Body of pancreas (tissue), 4 donors: Measurements from ENCODE around the gene COLEC12. TPM values are rescaled to one million over a fixed set of nuclear protein-coding genes. Genes with fewer than 3 reads are reported as not detected.
A peak's percentile ranks its signal among the peaks of the same experiment; 100 is the strongest.

ENCODE experiments used
- ATAC-seq: fragments of 150-250 bp; one replicate; pipeline ENCODE4 v1.9.1; 2016
- DNase-seq, 4 donors: peaks; one replicate each; pipeline ENCODE4 v3.0.0-alpha.2; 2019
- H3K27ac ChIP-seq, 4 donors: fragments of 200-600 bp; sonication (generic); 1 replicate in 3 of 4; 2 replicates in 1 of 4; pipeline versions ENCODE4 v1.5.1 to v1.6.1; 2016 to 2019; ENCODE audit warnings: mild to moderate bottlenecking in 1 of 4, mixed read lengths in 1 of 4, moderate library complexity in 1 of 4
- H3K27me3 ChIP-seq, 2 donors: fragments of 200-600 bp; sonication (generic); one replicate each; pipeline ENCODE4 v1.6.0; 2016; ENCODE audit warnings: mild to moderate bottlenecking in 1 of 2
- H3K36me3 ChIP-seq, 2 donors: fragments of 200-600 bp; sonication (generic); replicated peaks in 1 of 2; 2 replicates each; pipeline ENCODE4 v1.5.1; 2016; ENCODE audit warnings: low read depth in 2 of 2; ENCODE audit not compliant: insufficient read depth in 1 of 2
- H3K4me1 ChIP-seq: fragments of 200-600 bp; sonication (generic); one replicate; pipeline ENCODE4 v1.6.0; 2016
- H3K4me3 ChIP-seq, 2 donors: fragments of 200-600 bp; sonication (generic); 1 replicate in 1 of 2; 2 replicates in 1 of 2; pipeline ENCODE4 v1.5.1; 2016 to 2019
- H3K9me3 ChIP-seq, 3 donors: fragments of 200-600 bp; sonication (generic); 1 replicate in 2 of 3; 2 replicates in 1 of 3; pipeline ENCODE4 v1.5.1; 2016
- POLR2A ChIP-seq, 3 donors: fragments of 450-650 bp; IDR thresholded peaks; one replicate each; pipeline ENCODE4 v1.6.1; 2016; ENCODE audit warnings: antibody characterized with exemption in 3 of 3, mild to moderate bottlenecking in 2 of 3
- WGBS, 2 donors: methylation state at CpG; one replicate each; pipeline ENCODE4 v1.1.5; 2017; 5-methylcytosine and 5-hydroxymethylcytosine counted together
- intact Hi-C: fragments of 100-400 bp; cut with DNase I; formaldehyde crosslinking; loops from one replicate; pipeline ENCODE4 v1.15.1; 2023
- total RNA-seq, 2 donors: library from RNA; depleted of rRNA; stranded (reverse); fragments of >200 nt; gene quantifications; one replicate each; pipeline ENCODE4 v1.1.0, GENCODE V29; 2016
- TF ChIP-seq, protein P1 (sequence below), 7 experiments: fragments of 450-650 bp in 4 of 7; fragments of 200-600 bp in 3 of 7; sonication (generic) in 3 of 7; IDR thresholded peaks; one replicate each; pipeline ENCODE4 v1.5.1; 2016 to 2019; ENCODE audit warnings: antibody characterized with exemption in 7 of 7

The COLEC12 gene
- total RNA-seq, 2 donors from 2014 or later, result 3.6 to 4.2 TPM

DNA sequence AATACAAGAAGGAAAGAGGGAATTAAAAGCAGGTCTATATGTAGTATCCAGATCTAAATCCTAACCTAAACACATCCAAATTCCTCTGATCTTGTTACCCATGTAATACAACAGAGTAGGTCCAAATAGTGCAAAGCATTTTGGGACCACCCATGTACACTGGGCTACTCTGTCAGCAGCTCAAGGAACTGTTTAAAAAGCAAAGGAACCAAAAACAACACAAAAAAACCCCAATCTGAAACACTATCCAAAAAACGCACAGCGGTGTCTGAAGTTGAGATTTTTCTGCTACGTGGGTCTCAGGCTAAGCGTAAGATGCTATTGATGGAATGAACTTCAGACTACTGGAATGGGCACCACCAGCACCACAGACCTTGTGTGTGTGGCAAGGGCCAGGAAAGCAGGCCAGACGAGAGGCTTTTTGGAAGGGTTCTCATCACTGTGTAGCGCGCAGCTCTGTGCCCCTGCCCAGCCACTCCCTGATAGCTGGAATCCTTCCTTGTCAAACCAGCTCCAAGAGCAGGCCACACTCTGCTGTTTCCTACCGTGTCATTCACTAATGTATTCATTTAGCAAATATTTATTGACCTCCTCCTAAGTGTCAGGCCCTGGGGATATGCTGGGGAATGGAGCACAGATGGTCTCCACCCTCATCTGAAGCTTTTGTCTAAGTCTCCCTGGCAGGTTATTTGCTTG lies 101.4 kb downstream of the COLEC12 start:
- Histone ChIP-seq H3K4me1 (peaks cover 45% of the 10 kb centered on the region), H3K9me3 (no peaks in the 10 kb centered on the region), H3K27ac (no peak overlapping the region), H3K4me3 (no peak overlapping the region), H3K27me3 (no peaks in the 10 kb centered on the region), H3K36me3 (no peaks in the 10 kb centered on the region)
- ATAC-seq (no peak), DNase-seq (no peak)
- 56 to 84% methylated on average over 7 to 8 of the region's 8 CpGs for WGBS, 2 donors
- intact Hi-C loops, result no loop called here
- TF ChIP-seq, protein P1, sequence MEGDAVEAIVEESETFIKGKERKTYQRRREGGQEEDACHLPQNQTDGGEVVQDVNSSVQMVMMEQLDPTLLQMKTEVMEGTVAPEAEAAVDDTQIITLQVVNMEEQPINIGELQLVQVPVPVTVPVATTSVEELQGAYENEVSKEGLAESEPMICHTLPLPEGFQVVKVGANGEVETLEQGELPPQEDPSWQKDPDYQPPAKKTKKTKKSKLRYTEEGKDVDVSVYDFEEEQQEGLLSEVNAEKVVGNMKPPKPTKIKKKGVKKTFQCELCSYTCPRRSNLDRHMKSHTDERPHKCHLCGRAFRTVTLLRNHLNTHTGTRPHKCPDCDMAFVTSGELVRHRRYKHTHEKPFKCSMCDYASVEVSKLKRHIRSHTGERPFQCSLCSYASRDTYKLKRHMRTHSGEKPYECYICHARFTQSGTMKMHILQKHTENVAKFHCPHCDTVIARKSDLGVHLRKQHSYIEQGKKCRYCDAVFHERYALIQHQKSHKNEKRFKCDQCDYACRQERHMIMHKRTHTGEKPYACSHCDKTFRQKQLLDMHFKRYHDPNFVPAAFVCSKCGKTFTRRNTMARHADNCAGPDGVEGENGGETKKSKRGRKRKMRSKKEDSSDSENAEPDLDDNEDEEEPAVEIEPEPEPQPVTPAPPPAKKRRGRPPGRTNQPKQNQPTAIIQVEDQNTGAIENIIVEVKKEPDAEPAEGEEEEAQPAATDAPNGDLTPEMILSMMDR (IDR thresholded peaks at IDR 0.05), result no peak
- no peak for TF ChIP-seq POLR2A (IDR thresholded peaks at IDR 0.05)

DNA sequence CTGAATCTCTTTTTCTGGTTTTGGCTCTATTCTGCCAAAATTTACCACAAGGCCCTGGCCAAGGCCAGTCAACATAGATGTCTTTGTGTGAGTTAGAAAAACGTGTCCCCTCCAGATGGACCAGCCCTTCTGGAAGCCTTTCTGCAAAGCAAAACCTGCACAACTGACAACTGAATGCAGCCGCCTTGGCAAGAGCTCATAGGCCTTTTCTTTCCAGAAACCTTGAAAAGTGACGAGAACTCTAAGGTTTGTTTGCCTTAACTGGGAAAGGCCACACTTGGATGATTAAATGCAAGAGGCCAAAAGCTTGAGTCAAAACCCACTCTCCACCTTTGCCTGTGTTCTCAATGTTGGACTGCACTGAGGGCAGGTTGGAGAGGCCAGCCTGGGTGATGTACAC lies 103.9 kb downstream of the COLEC12 start:
- ATAC-seq (peak; percentile 79), DNase-seq (peak; percentile 63 to 77 (median 68))
- no peak overlapping the region for H3K4me3 ChIP-seq
- TF ChIP-seq POLR2A (IDR thresholded peaks at IDR 0.05), result no peak
- TF ChIP-seq, protein P1 (IDR thresholded peaks at IDR 0.05), result no peak
- 29 to 61% methylated on average over 3 of the region's 3 CpGs for WGBS, 2 donors
- no peaks in the 10 kb centered on the region for H3K36me3 ChIP-seq
- intact Hi-C loops, result no loop called here
- peaks cover 46% of the 10 kb centered on the region for H3K4me1 ChIP-seq
- no peaks in the 10 kb centered on the region for H3K9me3 ChIP-seq
- H3K27ac ChIP-seq, result peak overlapping the region; percentile 54 to 78 (median 64)
- no peaks in the 10 kb centered on the region for H3K27me3 ChIP-seq

DNA sequence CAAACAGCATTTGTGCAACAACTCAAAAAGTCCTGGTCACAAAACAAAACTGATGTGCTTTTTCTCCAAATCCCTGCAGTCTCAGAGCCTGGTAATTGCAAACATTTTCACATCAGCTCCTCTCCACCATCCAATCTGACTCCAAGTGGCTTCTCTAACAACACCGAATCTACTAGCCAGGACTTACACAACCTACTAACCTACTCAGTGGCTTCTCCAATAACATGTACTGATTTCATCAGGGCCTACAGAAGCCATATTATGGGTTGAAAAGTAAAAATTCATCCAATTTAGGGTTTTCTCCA lies 104.3 kb downstream of the COLEC12 start:
- intact Hi-C loops, result no loop called here
- Histone ChIP-seq H3K36me3 (no peaks in the 10 kb centered on the region), H3K4me1 (peaks cover 46% of the 10 kb centered on the region), H3K9me3 (no peaks in the 10 kb centered on the region), H3K27me3 (no peaks in the 10 kb centered on the region), H3K4me3 (no peak overlapping the region), H3K27ac (peak overlapping the region; percentile 54 to 78 (median 64))
- peak in 1 of 3 donors; percentile 0 for TF ChIP-seq POLR2A (IDR thresholded peaks at IDR 0.05)
- TF ChIP-seq, protein P1 (IDR thresholded peaks at IDR 0.05), result no peak
- ATAC-seq, result peak; percentile 5
- 38 to 39% methylated on average over 1 of the region's 1 CpG for WGBS, 2 donors
- no peak for DNase-seq

DNA sequence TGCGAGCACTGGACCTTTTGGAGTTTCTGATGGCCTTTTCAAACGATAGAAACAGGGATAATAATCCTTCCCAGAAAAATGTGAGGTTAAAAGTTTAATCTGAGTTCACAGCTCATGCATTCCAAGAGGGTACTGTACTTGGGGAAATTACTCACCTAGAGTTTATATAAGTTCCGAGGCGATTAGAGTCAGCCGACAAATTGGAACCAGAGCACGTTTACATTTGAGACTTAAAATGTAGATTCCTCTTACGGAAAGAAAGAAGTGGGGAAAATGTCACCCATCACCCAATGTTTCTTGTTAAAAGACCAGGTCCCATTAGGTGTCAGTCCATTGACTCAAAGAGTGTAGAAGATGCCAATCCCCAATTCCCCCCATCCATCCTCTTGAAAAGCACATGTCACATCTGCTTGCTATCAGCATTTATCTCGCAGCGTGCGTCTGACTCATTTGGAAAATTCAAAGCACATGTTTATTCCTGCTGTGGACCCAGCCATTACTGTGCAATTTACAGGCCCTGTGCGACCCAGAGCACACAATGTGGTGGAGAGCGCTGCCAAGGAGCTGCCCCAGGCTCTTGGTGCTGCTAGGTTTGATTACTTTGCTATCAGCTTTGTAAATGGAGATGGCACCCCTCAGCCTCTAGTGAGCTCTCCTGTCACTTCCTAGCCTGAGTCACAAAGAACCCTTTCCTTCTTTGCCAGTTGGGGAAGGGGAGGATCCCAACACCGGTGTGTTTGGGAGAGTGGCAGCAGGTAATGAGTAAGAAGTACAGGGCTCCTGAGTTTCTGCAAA lies 104.8 kb downstream of the COLEC12 start:
- Histone ChIP-seq H3K9me3 (no peaks in the 10 kb centered on the region), H3K4me3 (no peak overlapping the region), H3K27ac (peak overlapping the region; percentile 54 to 78 (median 64)), H3K27me3 (no peaks in the 10 kb centered on the region), H3K4me1 (peaks cover 46% of the 10 kb centered on the region), H3K36me3 (no peaks in the 10 kb centered on the region)
- WGBS, 2 donors, result 55 to 64% methylated on average over 13 of the region's 13 CpGs
- peak in 3 of 4 donors; percentile 33 to 48 (median 35) for DNase-seq
- intact Hi-C loops, result no loop called here
- peak; percentile 38 for ATAC-seq
- TF ChIP-seq, protein P1 (IDR thresholded peaks at IDR 0.05), result no peak
- TF ChIP-seq POLR2A (IDR thresholded peaks at IDR 0.05), result no peak
